Astrocyte (in vitro differentiated cells and primary cell): ENCODE measurements around the gene ULK4. TPM values are rescaled to one million over a fixed set of nuclear protein-coding genes. Genes with fewer than 3 reads are reported as not detected.
A peak's percentile ranks its signal among the peaks of the same experiment; 100 is the strongest.

Experiments
- DNase-seq: peaks from one replicate; pipeline ENCODE4 v3.0.0-alpha.2; 2010; ENCODE audit warnings: low read depth
- FAIRE-seq: peaks from 2 replicates; lab custom pipeline; 2011; peaks lifted over from hg19 to GRCh38; lab: Jason Lieb, UNC
- H2AFZ ChIP-seq: 2 replicates; pipeline ENCODE4 v1.6.0; 2012; ENCODE audit warnings: low read depth, low read length, inconsistent platforms
- H3K27ac ChIP-seq: 2 replicates; pipeline ENCODE4 v1.5.1; 2011; ENCODE audit warnings: low read depth, low read length, inconsistent platforms
- H3K27me3 ChIP-seq: 2 replicates; pipeline ENCODE4 v1.6.0; 2011; ENCODE audit warnings: low read length, inconsistent platforms; ENCODE audit not compliant: insufficient read depth
- H3K36me3 ChIP-seq: 2 replicates; pipeline ENCODE4 v1.5.1; 2011; ENCODE audit warnings: low read length, inconsistent platforms; ENCODE audit not compliant: insufficient read depth
- H3K4me1 ChIP-seq: 2 replicates; pipeline ENCODE4 v1.5.1; 2011; ENCODE audit warnings: low read length, inconsistent platforms; ENCODE audit not compliant: insufficient read depth
- H3K4me2 ChIP-seq: 2 replicates; pipeline ENCODE4 v1.6.0; 2012; ENCODE audit warnings: low read length, inconsistent platforms
- H3K4me3 ChIP-seq: 2 replicates; pipeline ENCODE4 v1.5.1; 2011; ENCODE audit warnings: low read depth, mild to moderate bottlenecking, low read length, inconsistent platforms; ENCODE audit not compliant: insufficient read depth
- H3K79me2 ChIP-seq: 2 replicates; pipeline ENCODE4 v1.6.0; 2012; ENCODE audit warnings: mild to moderate bottlenecking, low read length, inconsistent platforms; ENCODE audit not compliant: insufficient read depth
- H3K9ac ChIP-seq: 2 replicates; pipeline ENCODE4 v1.6.0; 2012; ENCODE audit warnings: mild to moderate bottlenecking, low read length, inconsistent platforms
- H3K9me3 ChIP-seq: 2 replicates; pipeline ENCODE4 v1.5.1; 2012; ENCODE audit warnings: low read depth, mild to moderate bottlenecking, low read length, inconsistent platforms; ENCODE audit not compliant: insufficient read depth
- H4K20me1 ChIP-seq: 2 replicates; pipeline ENCODE4 v1.6.0; 2012; ENCODE audit warnings: low read length, inconsistent platforms; ENCODE audit not compliant: insufficient read depth
- H3K27ac Mint-ChIP-seq: one replicate; pipeline ENCODE4 v1.8.0; 2021; ENCODE audit warnings: mild to moderate bottlenecking, mixed read lengths; ENCODE audit not compliant: unreplicated experiment
- H3K27me3 Mint-ChIP-seq: one replicate; pipeline ENCODE4 v1.8.0; 2021; ENCODE audit warnings: low read depth, mixed read lengths; ENCODE audit not compliant: unreplicated experiment
- H3K36me3 Mint-ChIP-seq: one replicate; pipeline ENCODE4 v1.8.0; 2021; ENCODE audit warnings: low read depth, mixed read lengths; ENCODE audit not compliant: unreplicated experiment
- H3K4me1 Mint-ChIP-seq: one replicate; pipeline ENCODE4 v1.8.0; 2021; ENCODE audit warnings: low read depth, mixed read lengths; ENCODE audit not compliant: unreplicated experiment
- H3K4me3 Mint-ChIP-seq: one replicate; pipeline ENCODE4 v1.8.0; 2021; ENCODE audit warnings: mild to moderate bottlenecking, moderate library complexity, mixed read lengths; ENCODE audit not compliant: unreplicated experiment
- H3K9me3 Mint-ChIP-seq: one replicate; pipeline ENCODE4 v1.8.0; 2021; ENCODE audit warnings: mild to moderate bottlenecking, mixed read lengths; ENCODE audit not compliant: unreplicated experiment
- CTCF ChIP-seq: IDR thresholded peaks from 2 replicates; pipeline ENCODE4 v1.5.1; 2011; ENCODE audit warnings: low read depth, mild to moderate bottlenecking, inconsistent platforms, low read length, moderate library complexity; ENCODE audit not compliant: insufficient read depth
- EZH2 ChIP-seq: IDR thresholded peaks from 2 replicates; pipeline ENCODE4 v1.6.1; 2012; ENCODE audit warnings: mild to moderate bottlenecking, low read length, inconsistent platforms; ENCODE audit not compliant: insufficient read depth
- total RNA-seq: library from RNA; stranded (reverse); gene quantifications from 2 replicates; pipeline ENCODE4 v1.2.1, GENCODE V29; 2021

The ULK4 gene
- total RNA-seq, 1 donor from 2014 or later: 6.6 TPM

- Histone ChIP-seq H2AFZ (no peak overlapping the region), H3K4me2 (no peak overlapping the region), H3K9ac (no peak overlapping the region), H4K20me1 (no peaks in the 10 kb centered on the region), H3K36me3 (no peaks in the 10 kb centered on the region), H3K27ac (no peak overlapping the region), H3K27me3 (no peaks in the 10 kb centered on the region), H3K4me1 (no peaks in the 10 kb centered on the region), H3K79me2 (no peaks in the 10 kb centered on the region), H3K4me3 (no peak overlapping the region), H3K9me3 (no peaks in the 10 kb centered on the region)
- TF ChIP-seq CTCF (no peak), EZH2 (no peak)
- Mint-ChIP-seq H3K36me3 (peaks cover 10% of the 10 kb centered on the region), H3K4me3 (no peak overlapping the region), H3K27me3 (no peaks in the 10 kb centered on the region), H3K27ac (no peak overlapping the region), H3K9me3 (peaks cover 4% of the 10 kb centered on the region), H3K4me1 (peaks cover 3% of the 10 kb centered on the region)
- no peak for DNase-seq
- FAIRE-seq: no peak
Measured at GRCh38 chr3:41653571-41654239, 308.2 kb downstream of the ULK4 start.

GRCh38 chr3:41652931-41653330, 309.0 kb downstream of the ULK4 start:
- H3K36me3 ChIP-seq: no peaks in the 10 kb centered on the region
- no peak overlapping the region for H3K27ac ChIP-seq
- H3K4me3 Mint-ChIP-seq: no peak overlapping the region
- H3K4me3 ChIP-seq: no peak overlapping the region
- no peaks in the 10 kb centered on the region for H3K79me2 ChIP-seq
- H3K9me3 Mint-ChIP-seq: peaks cover 9% of the 10 kb centered on the region
- H3K4me1 ChIP-seq: no peaks in the 10 kb centered on the region
- H3K36me3 Mint-ChIP-seq: peaks cover 17% of the 10 kb centered on the region
- H3K27me3 ChIP-seq: no peaks in the 10 kb centered on the region
- H3K27me3 Mint-ChIP-seq: no peaks in the 10 kb centered on the region
- DNase-seq (peak; percentile 21), FAIRE-seq (no peak)
- H2AFZ ChIP-seq: no peak overlapping the region
- no peak overlapping the region for H3K27ac Mint-ChIP-seq
- no peaks in the 10 kb centered on the region for H3K9me3 ChIP-seq
- H4K20me1 ChIP-seq: no peaks in the 10 kb centered on the region
- no peak overlapping the region for H3K4me2 ChIP-seq
- no peak overlapping the region for H3K9ac ChIP-seq
- TF ChIP-seq CTCF (no peak), EZH2 (no peak)
- peaks cover 3% of the 10 kb centered on the region for H3K4me1 Mint-ChIP-seq

- Histone ChIP-seq H4K20me1 (no peaks in the 10 kb centered on the region), H3K27ac (no peak overlapping the region), H3K4me3 (no peak overlapping the region), H3K36me3 (no peaks in the 10 kb centered on the region), H3K4me1 (no peaks in the 10 kb centered on the region), H3K27me3 (no peaks in the 10 kb centered on the region), H3K79me2 (no peaks in the 10 kb centered on the region), H3K9me3 (no peaks in the 10 kb centered on the region), H3K4me2 (no peak overlapping the region), H2AFZ (no peak overlapping the region), H3K9ac (no peak overlapping the region)
- Mint-ChIP-seq H3K27ac (no peak overlapping the region), H3K27me3 (no peaks in the 10 kb centered on the region), H3K4me3 (no peak overlapping the region), H3K36me3 (peaks cover 18% of the 10 kb centered on the region), H3K4me1 (peaks cover 3% of the 10 kb centered on the region), H3K9me3 (peaks cover 9% of the 10 kb centered on the region)
- TF ChIP-seq CTCF: no peak
- no peak for TF ChIP-seq EZH2
- FAIRE-seq (no peak), DNase-seq (no peak)
Measured at GRCh38 chr3:41652506-41652905, 309.4 kb downstream of the ULK4 start.
